ENCODE results near the gene NPM3. TPM values are rescaled to one million over a fixed set of nuclear protein-coding genes. Genes with fewer than 3 reads are reported as not detected.

NPM3 gene
- total and polyA plus RNA-seq, 5 donors from 2014 or later = 3.1 to 7.3 (median 3.1) TPM

GRCh38 chr10:101732096-101732495, 51.1 kb downstream of the NPM3 start:
- H3K9me3 ChIP-seq (ENCODE audit: control insufficient read depth in 2 of 2, low read length in 2 of 2) = no peaks in the 10 kb centered on the region
- no peak for ATAC-seq (ENCODE audit: low read depth in 2 of 2)
- H3K27me3 Mint-ChIP-seq = peaks cover 41% of the 10 kb centered on the region
- no peak for DNase-seq
- H3K4me3 Mint-ChIP-seq = no peak overlapping the region
- no peaks in the 10 kb centered on the region for H3K9me3 Mint-ChIP-seq
- no peaks in the 10 kb centered on the region for H3K4me1 Mint-ChIP-seq
- peaks cover 9% of the 10 kb centered on the region for H3K27me3 ChIP-seq (ENCODE audit: control insufficient read depth, insufficient read depth, low read length)
- H3K36me3 Mint-ChIP-seq = no peaks in the 10 kb centered on the region
- H3K36me3 ChIP-seq (ENCODE audit: control insufficient read depth, insufficient read depth, low read length) = no peaks in the 10 kb centered on the region
- no peak overlapping the region for H3K4me3 ChIP-seq (ENCODE audit: low read depth, low read length)
- no peaks in the 10 kb centered on the region for H3K4me1 ChIP-seq (ENCODE audit: control insufficient read depth, insufficient read depth, low read length, poor library complexity, severe bottlenecking)
- no peak overlapping the region for H3K27ac Mint-ChIP-seq
- no peak overlapping the region for H3K27ac ChIP-seq (ENCODE audit: insufficient read depth, low read length, poor library complexity, severe bottlenecking)

Other genes with a start within 250 kb of the NPM3 start
- gene POLL, start 195.2 kb downstream of the NPM3 start, total RNA-seq = 21.7 TPM
- 10 to 100 TPM; 12.6 to 16.8 (median 15.0) TPM for gene POLL, start 195.2 kb downstream of the NPM3 start, polyA plus RNA-seq
- not detected for gene DPCD, start 195.1 kb downstream of the NPM3 start, total RNA-seq
- gene DPCD, start 195.1 kb downstream of the NPM3 start, polyA plus RNA-seq = 1 to 10 TPM in 3 of 4 donors, under 1 TPM in 1; 0.99 to 1.7 (median 1.1) TPM
- gene FBXW4, start 88.3 kb downstream of the NPM3 start, total RNA-seq = 70.9 TPM
- 1 to 10 TPM; 3.5 to 9.0 (median 5.8) TPM for gene FBXW4, start 88.3 kb downstream of the NPM3 start, polyA plus RNA-seq
- not detected for gene FGF8, start 7.3 kb downstream of the NPM3 start, total RNA-seq
- not detected for gene FGF8, start 7.3 kb downstream of the NPM3 start, polyA plus RNA-seq
- gene OGA, start 35.0 kb upstream of the NPM3 start, total RNA-seq = 442 TPM
- 10 to 100 TPM; 36.7 to 42.2 (median 41.3) TPM for gene OGA, start 35.0 kb upstream of the NPM3 start, polyA plus RNA-seq
- 1.6 TPM for gene KCNIP2, start 60.4 kb upstream of the NPM3 start, total RNA-seq
- gene KCNIP2, start 60.4 kb upstream of the NPM3 start, polyA plus RNA-seq = under 1 TPM in 1 of 4 donors, not detected in 3; 0.08 TPM

All from CD4-positive, CD25-positive, alpha-beta regulatory T cell (primary cell).